H1 (cell line): ENCODE data around the gene GLS2. TPM values are rescaled to one million over a fixed set of nuclear protein-coding genes. Genes with fewer than 3 reads are reported as not detected.

Experiments used
- CHD2 ChIP-seq: IDR thresholded peaks from 2 replicates; pipeline ENCODE4 v1.6.1; 2012; ENCODE audit warnings: low read length, improper control_type of control experiment
- CHD7 ChIP-seq: fragments of 300-600 bp; sonication (generic); IDR thresholded peaks from 2 replicates; pipeline ENCODE4 v1.7.1; 2012; ENCODE audit warnings: low read length, moderate library complexity, mild to moderate bottlenecking, inconsistent platforms; ENCODE audit not compliant: insufficient replicate concordance
- HDAC2 ChIP-seq, 2 experiments: fragments of 300-600 bp in 1 of 2; sonication (generic) in 1 of 2; IDR thresholded peaks; 2 replicates each; pipeline ENCODE4 v1.6.1; 2011 to 2012; ENCODE audit warnings: low read depth in 2 of 2, low read length in 2 of 2, mild to moderate bottlenecking in 2 of 2, moderate library complexity in 2 of 2, borderline replicate concordance in 1 of 2, inconsistent platforms in 1 of 2
- JUND ChIP-seq: IDR thresholded peaks from 2 replicates; pipeline ENCODE4 v1.6.1; 2011; ENCODE audit warnings: mild to moderate bottlenecking, improper control_type of control experiment, low read length
- MAFK ChIP-seq: IDR thresholded peaks from 2 replicates; pipeline ENCODE4 v1.6.1; 2012; ENCODE audit warnings: low read depth, mild to moderate bottlenecking, improper control_type of control experiment, low read length
- NANOG ChIP-seq: IDR thresholded peaks from 2 replicates; pipeline ENCODE4 v1.6.1; 2011; ENCODE audit warnings: low read length, low read depth, mild to moderate bottlenecking, inconsistent platforms; ENCODE audit not compliant: insufficient read depth, poor library complexity, severe bottlenecking
- PHF8 ChIP-seq: fragments of 200-600 bp; sonication (generic); conservative IDR thresholded peaks from 2 replicates; pipeline ENCODE4 v1.7.1; 2012; ENCODE audit warnings: low read depth, mild to moderate bottlenecking, inconsistent platforms, low read length, moderate library complexity
- RAD21 ChIP-seq, 2 experiments: IDR thresholded peaks in 1 of 2; conservative IDR thresholded peaks in 1 of 2; 2 replicates each; pipeline ENCODE4 v1.6.1; 2011; ENCODE audit warnings: low read depth in 2 of 2, low read length in 2 of 2, improper control_type of control experiment in 1 of 2, inconsistent platforms in 1 of 2, mild to moderate bottlenecking in 1 of 2, moderate library complexity in 1 of 2
- SP4 ChIP-seq: IDR thresholded peaks from 2 replicates; pipeline ENCODE4 v1.6.1; 2012; ENCODE audit warnings: low read length, inconsistent platforms
- SRF ChIP-seq: IDR thresholded peaks from 2 replicates; pipeline ENCODE4 v1.6.1; 2011; ENCODE audit warnings: mild to moderate bottlenecking, low read depth, low read length, moderate library complexity
- polyA plus RNA-seq, 7 experiments: library from polyadenylated mRNA; depleted of rRNA in 3 of 7; stranded (reverse) in 5 of 7; unstranded in 2 of 7; fragments of >200 nt in 5 of 7; fragments of 200-250 nt in 2 of 7; gene quantifications; 1 replicate in 5 of 7; 2 replicates in 1 of 7; 4 replicates in 1 of 7; pipeline versions ENCODE4 v1.2.1 to v1.2.3, GENCODE V29; 2011 to 2013; ENCODE audit warnings: missing spikeins in 2 of 7, mixed read lengths in 2 of 7
- total RNA-seq: library from RNA; stranded (reverse); fragmentation: NEBNext Ultra II Directional; extraction: Animal tissue kit (Norgen Biotek cat#: 25700); gene quantifications from 2 replicates; pipeline ENCODE4 v1.2.1, GENCODE V29; 2021

The GLS2 gene
- total and polyA plus RNA-seq, 2 of the 8 experiments (the other 6 are each of a cell fraction or from before 2014, with no cell fraction given): 14.5 to 20.1 TPM

- TF ChIP-seq CHD7 (no peak), MAFK (peak; percentile 84), RAD21 (IDR thresholded peaks at IDR 0.05 in 1 of 2, conservative IDR thresholded peaks at IDR 0.05 in 1 of 2; ENCODE audit: low read depth in 2 of 2, low read length in 2 of 2) (peak in 1 of 2 experiments; percentile 16; a peak in 1 of 4 replicates), NANOG (no peak), CHD2 (no peak), SP4 (no peak), JUND (no peak), HDAC2 (IDR thresholded peaks at IDR 0.05; ENCODE audit: borderline replicate concordance in 1 of 2, low read depth in 2 of 2, low read length in 2 of 2) (no peak), PHF8 (no peak), SRF (no peak)
- TF ChIP-seq, all 59 proteins: peak for 4
Observed at GRCh38 chr12:56462565-56462964, 25.4 kb downstream of the GLS2 start (continued).
